Measurements from ENCODE around the gene APOO.

GRCh38 chrX:23900220-23900797 is 7.4 kb downstream of the APOO start:
- TF ChIP-seq POLR2AphosphoS5 (IDR thresholded peaks at IDR 0.05; ENCODE audit: low read depth, low read length) (no peak), POLR2A (IDR thresholded peaks at IDR 0.05; ENCODE audit: low read depth, low read length) (no peak), TAF1 (IDR thresholded peaks at IDR 0.05; ENCODE audit: borderline replicate concordance, low read depth, low read length) (no peak)
